KOPT-K1 (cell line): Measurements from ENCODE around the gene UBL4A.

Experiments used
- H3K27ac ChIP-seq: fragments of 200-600 bp; sonication (generic); 2 replicates; pipeline ENCODE4 v1.5.1; 2016; ENCODE audit warnings: antibody characterized with exemption, mild to moderate bottlenecking, low read depth, low read length; ENCODE audit not compliant: poor library complexity, severe bottlenecking
- H3K36me3 ChIP-seq: fragments of 200-600 bp; sonication (generic); 2 replicates; pipeline ENCODE4 v1.5.1; 2017; ENCODE audit warnings: antibody characterized with exemption, mild to moderate bottlenecking, low read length, moderate library complexity; ENCODE audit not compliant: insufficient read depth
- H3K9me3 ChIP-seq: fragments of 200-600 bp; sonication (generic); 2 replicates; pipeline ENCODE4 v1.5.1; 2017; ENCODE audit warnings: antibody characterized with exemption, low read length, mild to moderate bottlenecking; ENCODE audit not compliant: insufficient read depth, poor library complexity, severe bottlenecking

UBL4A gene

DNA sequence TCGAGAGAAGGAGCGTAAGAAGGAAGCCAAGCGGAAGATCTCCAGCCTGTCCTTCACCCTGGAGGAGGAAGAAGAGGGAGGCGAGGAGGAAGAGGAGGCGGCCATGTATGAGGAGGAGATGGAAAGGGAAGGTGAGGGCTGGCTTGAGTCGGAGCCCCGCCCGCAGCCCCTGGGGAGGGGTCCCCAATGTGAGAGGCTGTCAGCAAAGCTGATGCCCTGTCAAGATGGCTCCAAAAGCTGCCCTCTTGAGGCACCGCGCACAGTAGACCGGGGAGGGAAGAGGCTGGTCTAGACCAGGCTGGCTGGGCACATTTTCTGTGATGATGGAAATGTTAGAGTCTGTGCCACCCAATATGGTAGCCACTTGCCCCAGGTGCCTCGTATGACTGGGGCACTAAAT lies 40.0 kb downstream of the UBL4A start:
- H3K9me3 ChIP-seq = no peaks in the 10 kb centered on the region
- peaks cover 43% of the 10 kb centered on the region; the same call in 1 of the 2 replicates for H3K36me3 ChIP-seq
- H3K27ac ChIP-seq = no peak overlapping the region

GRCh38 chrX:154445776-154446175 lies 40.6 kb downstream of the UBL4A start:
- Histone ChIP-seq H3K27ac (no peak overlapping the region), H3K9me3 (no peaks in the 10 kb centered on the region), H3K36me3 (peaks cover 46% of the 10 kb centered on the region; the same call in 1 of the 2 replicates)

DNA sequence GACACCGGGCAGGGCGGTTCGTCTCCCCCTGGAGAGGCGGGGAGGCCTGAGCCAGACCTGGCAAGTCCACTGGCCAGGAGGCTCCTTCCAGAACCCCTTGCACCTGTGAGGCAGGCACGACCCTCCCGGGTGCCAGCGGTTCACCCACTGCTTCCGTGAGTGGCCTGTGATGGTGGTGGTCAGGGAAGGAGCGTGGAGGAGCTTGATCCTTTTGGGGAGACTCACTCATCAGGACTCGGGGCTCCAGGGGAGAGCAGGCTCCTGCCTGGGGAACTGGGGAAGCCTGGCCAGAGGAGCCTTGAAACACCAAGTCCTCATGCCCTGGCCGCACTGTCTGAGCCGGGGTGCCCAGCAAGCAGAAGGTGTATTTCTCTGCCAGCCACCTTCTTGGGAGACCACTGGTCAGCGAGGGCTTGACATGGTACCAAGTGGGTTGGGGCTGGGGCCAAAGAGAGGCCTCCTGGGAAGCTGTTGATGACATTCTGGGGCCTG lies 41.6 kb downstream of the UBL4A start:
- Histone ChIP-seq H3K9me3 (no peaks in the 10 kb centered on the region), H3K36me3 (peaks cover 45% of the 10 kb centered on the region; the same call in 1 of the 2 replicates), H3K27ac (peak overlapping the region; percentile 60)

DNA sequence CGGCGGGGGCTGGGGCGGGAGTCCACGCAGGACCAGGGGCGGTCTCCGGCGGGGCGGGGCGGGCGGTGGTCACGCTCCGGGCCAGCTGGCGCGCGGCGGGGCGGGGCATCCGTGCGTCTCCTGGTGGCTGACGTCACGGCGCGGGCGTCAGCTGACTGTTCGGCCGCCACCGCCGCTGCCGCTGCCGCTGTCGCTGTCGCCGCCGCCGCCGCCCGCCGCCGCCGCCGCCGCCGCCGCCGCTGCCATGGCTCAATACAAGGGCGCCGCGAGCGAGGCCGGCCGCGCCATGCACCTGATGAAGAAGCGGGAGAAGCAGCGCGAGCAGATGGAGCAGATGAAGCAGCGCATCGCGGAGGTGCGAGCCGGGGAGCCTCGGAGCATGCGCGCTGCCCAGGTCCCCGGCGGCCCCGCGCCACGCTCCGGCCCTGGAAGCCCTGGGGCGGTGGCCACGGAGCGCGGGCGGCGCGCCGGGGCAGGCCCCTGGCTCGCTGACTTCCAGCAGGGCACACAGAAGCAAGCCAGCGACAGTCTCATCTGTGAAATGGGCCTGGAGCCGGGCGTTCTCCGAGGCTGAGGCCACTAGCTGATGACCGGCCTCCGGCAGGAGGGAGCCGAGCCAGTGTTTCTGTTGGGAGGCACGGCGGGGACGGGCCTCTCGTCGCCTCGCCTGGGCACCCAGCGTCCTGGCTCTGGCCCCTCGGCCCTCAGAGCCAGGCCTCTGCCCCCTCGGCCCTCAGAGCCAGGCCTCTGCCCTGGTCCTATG lies 42.2 kb downstream of the UBL4A start, which contains the start of gene FAM50A:
TSS of gene FAM50A (plus strand) at position 150 of the 763 bp plus-strand sequence. CDS start at position 245, 95 bp downstream.
- peak within 1 kb of the TSS; percentile 60 for H3K27ac ChIP-seq
- H3K36me3 ChIP-seq = peaks cover 45% of the 10 kb centered on the region; the same call in 1 of the 2 replicates
- no peaks in the 10 kb centered on the region for H3K9me3 ChIP-seq

- H3K27ac ChIP-seq = peak overlapping the region; percentile 25
- H3K36me3 ChIP-seq = peaks cover 45% of the 10 kb centered on the region; the same call in 1 of the 2 replicates
- H3K9me3 ChIP-seq = no peaks in the 10 kb centered on the region
Observed at GRCh38 chrX:154443479-154443910, 42.9 kb downstream of the UBL4A start.

GRCh38 chrX:154441984-154442707 lies 44.3 kb downstream of the UBL4A start:
- H3K27ac ChIP-seq = no peak overlapping the region
- no peaks in the 10 kb centered on the region for H3K9me3 ChIP-seq
- peaks cover 41% of the 10 kb centered on the region; the same call in 1 of the 2 replicates for H3K36me3 ChIP-seq

GRCh38 chrX:154441564-154441963 lies 44.9 kb downstream of the UBL4A start:
- Histone ChIP-seq H3K27ac (no peak overlapping the region), H3K9me3 (no peaks in the 10 kb centered on the region), H3K36me3 (peaks cover 41% of the 10 kb centered on the region; the same call in 1 of the 2 replicates)

- Histone ChIP-seq H3K27ac (no peak overlapping the region), H3K36me3 (peaks cover 47% of the 10 kb centered on the region; the same call in 1 of the 2 replicates), H3K9me3 (no peaks in the 10 kb centered on the region)
Observed at GRCh38 chrX:154440623-154441357, 45.6 kb downstream of the UBL4A start.

GRCh38 chrX:154439841-154440240 lies 46.6 kb downstream of the UBL4A start:
- Histone ChIP-seq H3K27ac (no peak overlapping the region), H3K9me3 (no peaks in the 10 kb centered on the region), H3K36me3 (peaks cover 56% of the 10 kb centered on the region; the same call in 1 of the 2 replicates)

DNA sequence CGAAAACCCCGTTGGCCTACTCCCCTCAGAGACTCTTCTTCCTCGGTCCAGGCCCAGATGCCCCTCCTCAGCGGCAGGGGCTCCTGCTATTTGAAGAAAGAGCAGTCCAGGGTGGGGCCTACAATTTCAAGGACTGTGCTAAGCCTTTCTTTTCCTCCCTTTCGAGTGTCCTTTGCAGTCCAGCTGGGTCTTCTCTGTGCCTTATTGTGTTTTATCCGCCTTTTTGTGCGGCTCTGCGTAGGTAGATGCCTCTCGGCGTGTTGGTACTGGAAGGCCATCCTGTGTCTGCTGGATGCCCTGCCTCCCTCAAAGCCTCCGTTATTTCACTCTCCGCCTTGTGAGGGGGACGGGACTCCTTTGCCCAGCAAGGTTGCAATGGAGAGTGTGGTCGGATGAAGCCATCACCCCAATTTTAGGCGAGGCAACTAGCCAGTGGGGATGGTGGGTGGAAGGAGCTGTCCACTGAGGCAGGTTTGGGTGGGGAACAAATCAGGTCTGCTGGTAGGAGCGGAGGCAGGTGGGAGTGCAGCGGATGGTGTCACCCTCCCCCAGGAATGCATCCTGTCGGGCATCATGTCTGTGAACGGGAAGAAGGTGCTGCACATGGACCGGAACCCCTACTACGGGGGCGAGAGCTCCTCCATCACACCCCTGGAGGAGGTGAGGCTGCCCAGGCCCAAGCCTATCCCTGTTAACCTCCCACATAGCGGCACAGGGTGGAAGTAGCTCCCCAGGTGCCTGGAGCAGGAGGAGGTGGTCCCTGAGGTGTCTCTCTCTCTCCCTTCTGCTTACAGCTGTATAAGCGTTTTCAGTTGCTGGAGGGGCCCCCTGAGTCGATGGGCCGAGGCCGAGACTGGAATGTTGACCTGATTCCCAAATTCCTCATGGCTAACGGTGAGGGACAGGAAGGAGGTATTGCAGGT lies 48.2 kb downstream of the UBL4A start:
- Histone ChIP-seq H3K27ac (peak overlapping the region; percentile 62), H3K9me3 (no peaks in the 10 kb centered on the region), H3K36me3 (peaks cover 68% of the 10 kb centered on the region; the same call in 1 of the 2 replicates)

GRCh38 chrX:154436983-154437752 lies 49.2 kb downstream of the UBL4A start, which contains the start of gene GDI1:
Gene GDI1 (plus strand): TSS chrX:154437154. CDS start chrX:154437255, 101 bp downstream.
- Histone ChIP-seq H3K9me3 (no peaks in the 10 kb centered on the region), H3K27ac (peak within 1 kb of the TSS; percentile 62), H3K36me3 (peaks cover 69% of the 10 kb centered on the region; the same call in 1 of the 2 replicates)

DNA sequence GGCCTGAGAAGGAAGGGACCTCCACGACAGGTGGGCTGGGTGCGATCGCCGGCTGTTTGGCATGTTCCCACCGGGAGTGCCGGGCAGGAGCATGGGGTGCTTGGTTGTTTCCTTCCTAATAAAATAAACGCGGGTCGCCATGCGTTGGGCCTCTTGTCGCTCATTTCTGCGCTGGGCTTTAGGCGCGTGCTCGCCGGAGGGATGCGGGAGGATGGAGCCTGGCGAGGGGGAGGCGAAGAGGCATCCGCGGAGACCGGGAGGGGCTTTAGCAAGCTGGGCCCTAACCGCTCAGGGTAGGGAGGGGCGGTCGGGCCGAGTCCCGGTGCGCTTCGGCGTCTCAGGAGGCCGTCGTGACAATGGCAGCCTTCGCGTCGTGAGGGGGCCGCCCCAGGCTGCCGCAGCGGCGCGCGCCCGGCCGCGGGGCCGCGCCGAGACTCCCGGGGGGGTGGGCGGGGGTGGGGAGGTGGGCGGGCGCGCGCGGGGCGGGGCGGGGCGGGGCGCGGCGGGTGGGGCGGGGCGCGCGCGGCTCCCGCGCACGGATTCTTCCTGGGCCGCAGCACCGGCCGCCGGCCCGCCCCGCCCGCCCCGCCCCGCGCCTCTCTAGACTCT lies 49.9 kb downstream of the UBL4A start:
- Histone ChIP-seq H3K9me3 (no peaks in the 10 kb centered on the region), H3K36me3 (peaks cover 69% of the 10 kb centered on the region; the same call in 1 of the 2 replicates), H3K27ac (peak overlapping the region; percentile 62)
